ENCODE data around the gene NAPSA. TPM values are rescaled to one million over a fixed set of nuclear protein-coding genes. Genes with fewer than 3 reads are reported as not detected.

NAPSA gene
- total and polyA plus RNA-seq, 9 of the 15 experiments (the other 6 are each of a cell fraction or from before 2014, with no cell fraction given), result 0.25 to 1.9 (median 0.69) TPM

DNA sequence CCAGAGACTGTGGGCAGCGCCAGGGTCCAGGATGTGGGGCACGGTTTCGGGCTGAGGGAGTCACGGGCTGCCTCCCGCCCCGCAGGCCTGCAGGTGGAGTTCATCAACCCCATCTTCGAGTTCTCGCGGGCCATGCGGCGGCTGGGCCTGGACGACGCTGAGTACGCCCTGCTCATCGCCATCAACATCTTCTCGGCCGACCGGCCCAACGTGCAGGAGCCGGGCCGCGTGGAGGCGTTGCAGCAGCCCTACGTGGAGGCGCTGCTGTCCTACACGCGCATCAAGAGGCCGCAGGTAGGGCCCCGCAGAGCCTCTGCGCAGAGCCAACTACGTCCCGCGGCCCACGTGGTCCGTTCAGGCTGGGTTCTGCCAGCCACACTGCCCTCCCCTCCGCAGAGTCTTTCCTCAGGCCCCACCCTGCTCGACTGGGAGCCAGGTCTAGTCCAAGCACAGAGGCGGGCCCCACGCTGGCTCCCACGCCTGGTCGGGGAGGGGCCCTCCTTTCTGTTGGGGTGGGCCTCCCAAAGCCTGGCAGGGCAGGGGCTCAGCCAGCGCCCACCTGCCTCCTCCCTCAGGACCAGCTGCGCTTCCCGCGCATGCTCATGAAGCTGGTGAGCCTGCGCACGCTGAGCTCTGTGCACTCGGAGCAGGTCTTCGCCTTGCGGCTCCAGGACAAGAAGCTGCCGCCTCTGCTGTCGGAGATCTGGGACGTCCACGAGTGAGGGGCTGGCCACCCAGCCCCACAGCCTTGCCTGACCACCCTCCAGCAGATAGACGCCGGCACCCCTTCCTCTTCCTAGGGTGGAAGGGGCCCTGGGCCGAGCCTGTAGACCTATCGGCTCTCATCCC is 16.7 kb upstream of the NAPSA start (continued):
- TF ChIP-seq, protein P1, sequence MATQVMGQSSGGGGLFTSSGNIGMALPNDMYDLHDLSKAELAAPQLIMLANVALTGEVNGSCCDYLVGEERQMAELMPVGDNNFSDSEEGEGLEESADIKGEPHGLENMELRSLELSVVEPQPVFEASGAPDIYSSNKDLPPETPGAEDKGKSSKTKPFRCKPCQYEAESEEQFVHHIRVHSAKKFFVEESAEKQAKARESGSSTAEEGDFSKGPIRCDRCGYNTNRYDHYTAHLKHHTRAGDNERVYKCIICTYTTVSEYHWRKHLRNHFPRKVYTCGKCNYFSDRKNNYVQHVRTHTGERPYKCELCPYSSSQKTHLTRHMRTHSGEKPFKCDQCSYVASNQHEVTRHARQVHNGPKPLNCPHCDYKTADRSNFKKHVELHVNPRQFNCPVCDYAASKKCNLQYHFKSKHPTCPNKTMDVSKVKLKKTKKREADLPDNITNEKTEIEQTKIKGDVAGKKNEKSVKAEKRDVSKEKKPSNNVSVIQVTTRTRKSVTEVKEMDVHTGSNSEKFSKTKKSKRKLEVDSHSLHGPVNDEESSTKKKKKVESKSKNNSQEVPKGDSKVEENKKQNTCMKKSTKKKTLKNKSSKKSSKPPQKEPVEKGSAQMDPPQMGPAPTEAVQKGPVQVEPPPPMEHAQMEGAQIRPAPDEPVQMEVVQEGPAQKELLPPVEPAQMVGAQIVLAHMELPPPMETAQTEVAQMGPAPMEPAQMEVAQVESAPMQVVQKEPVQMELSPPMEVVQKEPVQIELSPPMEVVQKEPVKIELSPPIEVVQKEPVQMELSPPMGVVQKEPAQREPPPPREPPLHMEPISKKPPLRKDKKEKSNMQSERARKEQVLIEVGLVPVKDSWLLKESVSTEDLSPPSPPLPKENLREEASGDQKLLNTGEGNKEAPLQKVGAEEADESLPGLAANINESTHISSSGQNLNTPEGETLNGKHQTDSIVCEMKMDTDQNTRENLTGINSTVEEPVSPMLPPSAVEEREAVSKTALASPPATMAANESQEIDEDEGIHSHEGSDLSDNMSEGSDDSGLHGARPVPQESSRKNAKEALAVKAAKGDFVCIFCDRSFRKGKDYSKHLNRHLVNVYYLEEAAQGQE (IDR thresholded peaks at IDR 0.05; ENCODE audit: borderline replicate concordance), result no peak
- TF ChIP-seq, protein P1 (CRISPR knock-in tag; IDR thresholded peaks at IDR 0.05; ENCODE audit: low read depth), result no peak
- TF ChIP-seq ZKSCAN1 (IDR thresholded peaks at IDR 0.05; ENCODE audit: low read depth, low read length) (no peak), ETV1 (tag; conservative IDR thresholded peaks at IDR 0.05; ENCODE audit: low read depth) (no peak), SRSF1 (IDR thresholded peaks at IDR 0.05; ENCODE audit: low read depth, low read length) (no peak), ZNF124 (CRISPR knock-in tag; IDR thresholded peaks at IDR 0.05) (no peak), CTBP1 (IDR thresholded peaks at IDR 0.05; ENCODE audit: borderline replicate concordance) (no peak), RBM17 (IDR thresholded peaks at IDR 0.05; ENCODE audit: borderline replicate concordance, low read depth, low read length) (no peak), RBM22 (IDR thresholded peaks at IDR 0.05; ENCODE audit: low read depth, low read length, poor library complexity, severe bottlenecking) (peak; percentile 40), POLR3G (IDR thresholded peaks at IDR 0.05; ENCODE audit: extremely low read depth, insufficient read length, insufficient replicate concordance) (no peak), THRAP3 (IDR thresholded peaks at IDR 0.05; ENCODE audit: borderline replicate concordance) (no peak), MAFK (IDR thresholded peaks at IDR 0.05; ENCODE audit: low read length) (no peak), ARNT (IDR thresholded peaks at IDR 0.05) (no peak)
- TF ChIP-seq, protein P2, sequence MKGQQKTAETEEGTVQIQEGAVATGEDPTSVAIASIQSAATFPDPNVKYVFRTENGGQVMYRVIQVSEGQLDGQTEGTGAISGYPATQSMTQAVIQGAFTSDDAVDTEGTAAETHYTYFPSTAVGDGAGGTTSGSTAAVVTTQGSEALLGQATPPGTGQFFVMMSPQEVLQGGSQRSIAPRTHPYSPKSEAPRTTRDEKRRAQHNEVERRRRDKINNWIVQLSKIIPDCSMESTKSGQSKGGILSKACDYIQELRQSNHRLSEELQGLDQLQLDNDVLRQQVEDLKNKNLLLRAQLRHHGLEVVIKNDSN (CRISPR knock-in tag; IDR thresholded peaks at IDR 0.05), result no peak
- TF ChIP-seq, protein P3, sequence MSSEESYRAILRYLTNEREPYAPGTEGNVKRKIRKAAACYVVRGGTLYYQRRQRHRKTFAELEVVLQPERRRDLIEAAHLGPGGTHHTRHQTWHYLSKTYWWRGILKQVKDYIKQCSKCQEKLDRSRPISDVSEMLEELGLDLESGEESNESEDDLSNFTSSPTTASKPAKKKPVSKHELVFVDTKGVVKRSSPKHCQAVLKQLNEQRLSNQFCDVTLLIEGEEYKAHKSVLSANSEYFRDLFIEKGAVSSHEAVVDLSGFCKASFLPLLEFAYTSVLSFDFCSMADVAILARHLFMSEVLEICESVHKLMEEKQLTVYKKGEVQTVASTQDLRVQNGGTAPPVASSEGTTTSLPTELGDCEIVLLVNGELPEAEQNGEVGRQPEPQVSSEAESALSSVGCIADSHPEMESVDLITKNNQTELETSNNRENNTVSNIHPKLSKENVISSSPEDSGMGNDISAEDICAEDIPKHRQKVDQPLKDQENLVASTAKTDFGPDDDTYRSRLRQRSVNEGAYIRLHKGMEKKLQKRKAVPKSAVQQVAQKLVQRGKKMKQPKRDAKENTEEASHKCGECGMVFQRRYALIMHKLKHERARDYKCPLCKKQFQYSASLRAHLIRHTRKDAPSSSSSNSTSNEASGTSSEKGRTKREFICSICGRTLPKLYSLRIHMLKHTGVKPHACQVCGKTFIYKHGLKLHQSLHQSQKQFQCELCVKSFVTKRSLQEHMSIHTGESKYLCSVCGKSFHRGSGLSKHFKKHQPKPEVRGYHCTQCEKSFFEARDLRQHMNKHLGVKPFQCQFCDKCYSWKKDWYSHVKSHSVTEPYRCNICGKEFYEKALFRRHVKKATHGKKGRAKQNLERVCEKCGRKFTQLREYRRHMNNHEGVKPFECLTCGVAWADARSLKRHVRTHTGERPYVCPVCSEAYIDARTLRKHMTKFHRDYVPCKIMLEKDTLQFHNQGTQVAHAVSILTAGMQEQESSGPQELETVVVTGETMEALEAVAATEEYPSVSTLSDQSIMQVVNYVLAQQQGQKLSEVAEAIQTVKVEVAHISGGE (CRISPR knock-in tag; IDR thresholded peaks at IDR 0.05), result no peak

Measured in K562 (cell line).